Measurements from ENCODE around the gene TCEA3.
A peak's percentile ranks its signal among the peaks of the same experiment; 100 is the strongest.

TCEA3 gene

DNA sequence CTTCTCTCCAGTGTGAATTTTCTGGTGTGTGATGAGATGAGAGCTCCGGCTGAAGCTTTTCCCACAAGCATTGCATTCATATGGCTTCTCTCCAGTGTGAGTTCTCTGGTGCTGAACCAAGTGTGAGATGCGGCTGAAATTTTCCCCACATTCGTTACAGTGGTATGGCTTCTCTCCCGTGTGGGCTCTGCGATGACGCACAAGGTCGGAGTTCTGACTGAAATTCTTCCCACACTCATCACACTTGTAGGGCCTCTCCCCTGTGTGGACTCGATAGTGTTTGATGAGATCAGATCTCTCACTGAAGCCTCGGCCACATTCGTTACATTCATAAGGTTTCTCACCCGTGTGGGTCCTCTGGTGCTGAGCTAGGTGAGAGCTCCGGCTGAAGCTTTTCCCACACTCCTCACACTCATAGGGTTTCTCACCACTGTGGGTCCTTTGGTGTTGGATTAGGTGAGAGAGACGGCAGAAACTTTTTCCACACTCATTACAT, 62.3 kb downstream of the TCEA3 start:
- Histone ChIP-seq H3K4me1 (ENCODE audit: control insufficient read depth, insufficient read depth, low read length, poor library complexity, severe bottlenecking) (peaks cover 1% of the 10 kb centered on the region), H3K36me3 (ENCODE audit: control insufficient read depth, insufficient read depth, low read length) (peaks cover 28% of the 10 kb centered on the region), H3K27me3 (replicated peaks; ENCODE audit: control insufficient read depth, insufficient read depth, low read length, poor library complexity, severe bottlenecking) (no peaks in the 10 kb centered on the region), H3K4me3 (ENCODE audit: insufficient read depth, low read depth, low read length, poor library complexity, severe bottlenecking) (no peak overlapping the region), H3K9me3 (ENCODE audit: control insufficient read depth, low read length) (peaks cover 23% of the 10 kb centered on the region), H3K27ac (ENCODE audit: insufficient read depth, low read length, poor library complexity, severe bottlenecking) (no peak overlapping the region)
- DNase-seq, result no peak

DNA sequence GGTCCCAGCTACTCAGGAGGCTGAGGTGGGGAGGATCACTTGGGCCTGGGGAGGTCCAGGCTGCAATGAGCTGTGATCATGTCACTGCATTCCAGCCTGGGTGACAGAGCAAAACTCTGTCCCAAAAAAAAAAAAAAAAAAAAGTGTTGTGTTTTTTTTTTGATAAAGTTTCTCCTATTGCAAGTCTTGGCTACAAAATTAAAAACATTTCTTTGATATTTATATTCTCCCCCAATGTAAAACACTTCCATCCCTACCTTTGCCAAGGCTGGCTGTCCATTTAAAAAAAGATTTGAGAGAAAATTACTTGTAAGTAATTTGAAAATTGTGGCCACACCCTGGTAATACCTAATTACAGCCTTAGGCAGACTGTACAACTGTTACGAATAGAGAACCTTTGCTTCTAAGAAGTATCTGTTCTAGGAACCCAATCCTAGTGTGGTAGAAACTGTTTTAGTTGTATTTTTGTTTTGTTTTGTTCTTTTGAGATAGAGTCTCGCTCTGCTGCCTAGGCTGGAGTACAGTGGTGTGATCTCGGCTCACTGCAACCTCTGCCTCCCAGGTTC, 66.2 kb downstream of the TCEA3 start:
- DNase-seq, result no peak
- Histone ChIP-seq H3K9me3 (ENCODE audit: control insufficient read depth, low read length) (peaks cover 19% of the 10 kb centered on the region), H3K4me3 (ENCODE audit: insufficient read depth, low read depth, low read length, poor library complexity, severe bottlenecking) (no peak overlapping the region), H3K27ac (ENCODE audit: insufficient read depth, low read length, poor library complexity, severe bottlenecking) (no peak overlapping the region), H3K36me3 (ENCODE audit: control insufficient read depth, insufficient read depth, low read length) (peaks cover 24% of the 10 kb centered on the region), H3K27me3 (replicated peaks; ENCODE audit: control insufficient read depth, insufficient read depth, low read length, poor library complexity, severe bottlenecking) (no peaks in the 10 kb centered on the region), H3K4me1 (ENCODE audit: control insufficient read depth, insufficient read depth, low read length, poor library complexity, severe bottlenecking) (no peaks in the 10 kb centered on the region)

DNA sequence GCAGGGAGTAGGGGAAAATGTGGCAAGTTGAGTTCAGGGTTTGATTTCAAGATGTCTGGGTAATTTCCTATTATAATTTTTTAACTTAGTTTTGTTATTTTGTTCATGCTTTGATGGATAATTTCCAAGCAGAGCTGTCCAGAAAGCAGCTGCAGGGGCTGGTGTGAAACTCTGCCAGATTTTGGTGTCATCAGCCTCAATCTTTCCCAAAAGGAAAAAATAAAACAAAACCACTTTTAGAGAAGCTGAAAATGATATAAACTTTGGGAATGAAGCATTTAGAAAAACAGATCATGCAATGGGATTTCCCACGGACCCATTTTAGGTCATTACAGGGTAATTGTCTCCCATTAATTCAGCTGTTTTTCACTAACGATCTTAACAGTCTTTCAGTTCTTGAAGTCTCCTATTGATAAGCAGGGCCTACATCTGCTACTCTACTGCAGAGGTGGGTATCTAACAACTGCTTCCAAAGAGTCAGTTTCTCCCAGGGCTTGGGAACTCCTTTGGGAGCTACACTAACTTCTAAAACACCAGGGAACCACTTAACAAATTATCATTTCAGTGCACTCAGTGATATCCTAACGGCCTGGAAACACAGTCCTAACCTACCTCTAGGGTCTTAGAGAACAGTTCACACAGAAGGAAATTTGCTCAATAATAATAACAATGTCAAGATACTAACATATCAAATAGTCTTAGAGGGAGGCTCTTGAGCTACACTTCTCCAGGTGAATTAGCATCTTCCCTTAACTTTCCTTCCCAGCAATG, 67.2 kb downstream of the TCEA3 start:
- Histone ChIP-seq H3K4me3 (ENCODE audit: insufficient read depth, low read depth, low read length, poor library complexity, severe bottlenecking) (no peak overlapping the region), H3K27me3 (replicated peaks; ENCODE audit: control insufficient read depth, insufficient read depth, low read length, poor library complexity, severe bottlenecking) (no peaks in the 10 kb centered on the region), H3K36me3 (ENCODE audit: control insufficient read depth, insufficient read depth, low read length) (peaks cover 13% of the 10 kb centered on the region), H3K4me1 (ENCODE audit: control insufficient read depth, insufficient read depth, low read length, poor library complexity, severe bottlenecking) (no peaks in the 10 kb centered on the region), H3K27ac (ENCODE audit: insufficient read depth, low read length, poor library complexity, severe bottlenecking) (no peak overlapping the region), H3K9me3 (ENCODE audit: control insufficient read depth, low read length) (peaks cover 10% of the 10 kb centered on the region)
- DNase-seq, result no peak

DNA sequence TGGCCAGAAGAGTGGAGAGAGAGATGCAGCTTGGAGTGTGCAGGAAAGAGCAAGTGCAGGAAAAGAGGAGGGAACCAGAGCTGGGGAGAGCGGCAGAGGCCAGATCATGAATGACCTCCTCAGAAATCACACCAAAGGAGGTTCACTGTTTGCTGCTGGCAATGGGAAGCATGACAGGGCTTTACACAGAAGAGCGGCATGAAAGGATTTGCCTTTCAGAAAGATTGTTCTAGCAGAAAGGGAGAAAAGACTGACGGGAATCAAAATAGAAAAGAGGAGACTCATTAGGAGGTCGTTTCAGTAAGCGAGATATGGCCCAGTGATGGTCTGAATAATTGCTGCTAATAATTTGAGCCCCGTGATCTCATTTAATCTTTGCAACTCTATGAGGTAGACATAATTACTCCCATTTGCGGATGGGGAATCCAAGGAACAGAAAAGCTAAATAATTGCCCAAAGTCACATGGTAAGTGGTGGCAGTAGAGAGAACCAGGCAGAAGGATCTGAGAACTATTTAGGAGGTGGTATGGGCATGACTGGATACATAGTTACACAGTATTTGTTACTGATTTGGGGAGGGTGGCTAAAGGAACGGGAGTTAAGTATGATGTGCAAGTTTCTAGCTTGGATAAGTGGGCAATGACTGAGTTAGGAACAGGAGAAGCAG, 67.9 kb downstream of the TCEA3 start:
- Histone ChIP-seq H3K27ac (ENCODE audit: insufficient read depth, low read length, poor library complexity, severe bottlenecking) (no peak overlapping the region), H3K9me3 (ENCODE audit: control insufficient read depth, low read length) (peaks cover 5% of the 10 kb centered on the region), H3K4me3 (ENCODE audit: insufficient read depth, low read depth, low read length, poor library complexity, severe bottlenecking) (no peak overlapping the region), H3K36me3 (ENCODE audit: control insufficient read depth, insufficient read depth, low read length) (peaks cover 6% of the 10 kb centered on the region), H3K4me1 (ENCODE audit: control insufficient read depth, insufficient read depth, low read length, poor library complexity, severe bottlenecking) (no peaks in the 10 kb centered on the region), H3K27me3 (replicated peaks; ENCODE audit: control insufficient read depth, insufficient read depth, low read length, poor library complexity, severe bottlenecking) (no peaks in the 10 kb centered on the region)
- DNase-seq, result no peak

DNA sequence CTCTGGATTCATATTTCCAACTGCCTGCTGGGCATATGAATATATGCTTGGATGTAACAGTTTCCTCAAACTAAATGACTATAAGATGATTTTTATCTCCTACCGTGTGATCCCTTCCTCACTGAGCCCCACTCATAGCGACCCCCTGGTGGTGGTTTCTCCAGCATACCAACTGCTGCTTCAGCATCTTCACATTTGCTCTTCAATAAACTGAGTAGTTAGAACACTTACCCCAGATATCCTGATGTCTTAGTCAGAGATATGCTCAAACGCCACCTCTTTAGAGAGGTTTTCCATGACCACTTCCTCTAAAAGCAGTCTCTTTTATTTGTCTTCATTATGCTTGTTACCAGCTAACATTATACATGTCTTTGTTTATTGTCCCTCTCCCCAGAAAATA, 70.3 kb downstream of the TCEA3 start:
- Histone ChIP-seq H3K27me3 (replicated peaks; ENCODE audit: control insufficient read depth, insufficient read depth, low read length, poor library complexity, severe bottlenecking) (no peaks in the 10 kb centered on the region), H3K36me3 (ENCODE audit: control insufficient read depth, insufficient read depth, low read length) (no peaks in the 10 kb centered on the region), H3K4me3 (ENCODE audit: insufficient read depth, low read depth, low read length, poor library complexity, severe bottlenecking) (no peak overlapping the region), H3K27ac (ENCODE audit: insufficient read depth, low read length, poor library complexity, severe bottlenecking) (no peak overlapping the region), H3K4me1 (ENCODE audit: control insufficient read depth, insufficient read depth, low read length, poor library complexity, severe bottlenecking) (no peaks in the 10 kb centered on the region), H3K9me3 (ENCODE audit: control insufficient read depth, low read length) (no peaks in the 10 kb centered on the region)
- no peak for DNase-seq

DNA sequence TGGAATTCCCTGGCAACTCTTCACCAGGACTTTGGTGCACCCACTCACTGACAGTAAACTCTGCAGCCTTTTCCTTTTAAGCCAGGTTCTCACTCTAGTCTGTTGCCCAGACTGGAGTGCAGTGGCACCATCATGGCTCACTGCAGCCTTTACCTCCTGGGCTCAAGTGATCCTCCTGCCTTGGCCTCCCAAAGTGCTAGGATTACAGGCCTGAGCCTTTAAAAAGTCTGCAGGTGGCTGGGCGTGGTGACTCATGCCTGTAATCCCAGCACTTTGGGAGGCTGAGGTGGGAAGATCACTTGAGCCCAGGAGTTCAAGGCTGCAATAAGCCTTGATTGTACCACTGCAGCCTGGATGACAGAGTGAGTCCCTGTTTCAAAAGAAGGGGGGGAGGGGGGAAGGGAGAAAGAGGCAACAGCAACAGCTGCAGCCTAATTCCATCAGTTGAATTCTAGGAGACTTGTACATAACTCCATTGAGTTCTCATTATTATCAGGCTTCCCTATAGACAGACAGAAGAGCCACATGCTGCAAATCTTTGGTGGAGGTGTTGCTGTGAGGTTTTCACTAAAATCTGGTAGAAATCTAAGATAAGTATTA, 72.4 kb downstream of the TCEA3 start:
- H3K27me3 ChIP-seq (replicated peaks; ENCODE audit: control insufficient read depth, insufficient read depth, low read length, poor library complexity, severe bottlenecking), result no peaks in the 10 kb centered on the region
- no peak overlapping the region for H3K27ac ChIP-seq (ENCODE audit: insufficient read depth, low read length, poor library complexity, severe bottlenecking)
- H3K4me3 ChIP-seq (ENCODE audit: insufficient read depth, low read depth, low read length, poor library complexity, severe bottlenecking), result no peak overlapping the region
- no peaks in the 10 kb centered on the region for H3K4me1 ChIP-seq (ENCODE audit: control insufficient read depth, insufficient read depth, low read length, poor library complexity, severe bottlenecking)
- no peaks in the 10 kb centered on the region for H3K36me3 ChIP-seq (ENCODE audit: control insufficient read depth, insufficient read depth, low read length)
- no peak for DNase-seq
- no peaks in the 10 kb centered on the region for H3K9me3 ChIP-seq (ENCODE audit: control insufficient read depth, low read length)

DNA sequence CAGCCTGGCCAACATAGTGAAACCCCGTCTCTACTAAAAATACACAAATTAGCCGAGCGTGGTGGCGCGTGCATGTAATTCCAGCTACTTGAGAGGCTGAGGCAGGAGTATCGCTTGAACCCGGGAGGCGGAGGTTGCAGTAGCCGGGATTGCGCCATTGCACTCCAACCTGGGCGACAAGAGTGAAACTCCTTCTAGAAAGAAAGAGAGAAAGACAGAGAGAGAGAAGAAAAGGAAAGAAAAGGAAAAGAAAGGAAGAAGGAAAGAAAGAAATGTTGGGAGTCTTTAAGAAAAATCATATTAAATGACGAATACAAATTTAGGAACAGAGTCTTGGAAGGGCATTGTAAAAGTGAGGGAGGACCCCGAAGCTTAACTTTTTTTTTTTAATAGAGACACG, 78.6 kb downstream of the TCEA3 start:
- Histone ChIP-seq H3K4me3 (ENCODE audit: insufficient read depth, low read depth, low read length, poor library complexity, severe bottlenecking) (no peak overlapping the region), H3K9me3 (ENCODE audit: control insufficient read depth, low read length) (no peaks in the 10 kb centered on the region), H3K36me3 (ENCODE audit: control insufficient read depth, insufficient read depth, low read length) (no peaks in the 10 kb centered on the region)

DNA sequence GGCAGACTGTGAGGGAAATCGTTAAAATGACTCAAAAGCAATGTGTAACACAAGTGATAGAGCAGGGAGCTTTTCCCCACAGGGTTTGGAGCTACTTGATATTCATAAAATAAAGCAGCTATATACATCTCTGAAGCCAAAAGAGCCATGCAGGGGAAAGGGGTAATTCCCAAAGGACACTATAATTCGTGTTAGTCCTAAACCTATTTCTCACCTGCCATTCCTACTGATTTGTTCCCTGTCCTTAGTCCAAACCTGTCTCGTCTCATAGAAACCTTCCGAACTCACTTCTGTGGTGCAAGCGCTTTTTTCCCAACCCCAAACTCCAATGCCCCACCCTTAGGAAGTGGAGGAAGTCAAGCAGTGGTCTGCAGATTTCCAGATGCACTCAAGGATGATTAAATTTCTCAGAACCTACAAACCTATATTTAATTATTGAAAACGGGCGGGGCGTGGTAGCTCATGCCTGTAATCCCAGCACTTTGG, 79.5 kb downstream of the TCEA3 start:
- no peak for DNase-seq
- Histone ChIP-seq H3K27me3 (replicated peaks; ENCODE audit: control insufficient read depth, insufficient read depth, low read length, poor library complexity, severe bottlenecking) (no peaks in the 10 kb centered on the region), H3K9me3 (ENCODE audit: control insufficient read depth, low read length) (no peaks in the 10 kb centered on the region), H3K27ac (ENCODE audit: insufficient read depth, low read length, poor library complexity, severe bottlenecking) (peak overlapping the region; percentile 90), H3K4me3 (ENCODE audit: insufficient read depth, low read depth, low read length, poor library complexity, severe bottlenecking) (peak overlapping the region; percentile 95), H3K4me1 (ENCODE audit: control insufficient read depth, insufficient read depth, low read length, poor library complexity, severe bottlenecking) (peaks cover 16% of the 10 kb centered on the region), H3K36me3 (ENCODE audit: control insufficient read depth, insufficient read depth, low read length) (no peaks in the 10 kb centered on the region)

More for the DNA sequence above, 78.6 kb downstream of the TCEA3 start:
- DNase-seq, result no peak
- no peak overlapping the region for H3K27ac ChIP-seq (ENCODE audit: insufficient read depth, low read length, poor library complexity, severe bottlenecking)
- peaks cover 10% of the 10 kb centered on the region for H3K4me1 ChIP-seq (ENCODE audit: control insufficient read depth, insufficient read depth, low read length, poor library complexity, severe bottlenecking)
- no peaks in the 10 kb centered on the region for H3K27me3 ChIP-seq (replicated peaks; ENCODE audit: control insufficient read depth, insufficient read depth, low read length, poor library complexity, severe bottlenecking)

DNA sequence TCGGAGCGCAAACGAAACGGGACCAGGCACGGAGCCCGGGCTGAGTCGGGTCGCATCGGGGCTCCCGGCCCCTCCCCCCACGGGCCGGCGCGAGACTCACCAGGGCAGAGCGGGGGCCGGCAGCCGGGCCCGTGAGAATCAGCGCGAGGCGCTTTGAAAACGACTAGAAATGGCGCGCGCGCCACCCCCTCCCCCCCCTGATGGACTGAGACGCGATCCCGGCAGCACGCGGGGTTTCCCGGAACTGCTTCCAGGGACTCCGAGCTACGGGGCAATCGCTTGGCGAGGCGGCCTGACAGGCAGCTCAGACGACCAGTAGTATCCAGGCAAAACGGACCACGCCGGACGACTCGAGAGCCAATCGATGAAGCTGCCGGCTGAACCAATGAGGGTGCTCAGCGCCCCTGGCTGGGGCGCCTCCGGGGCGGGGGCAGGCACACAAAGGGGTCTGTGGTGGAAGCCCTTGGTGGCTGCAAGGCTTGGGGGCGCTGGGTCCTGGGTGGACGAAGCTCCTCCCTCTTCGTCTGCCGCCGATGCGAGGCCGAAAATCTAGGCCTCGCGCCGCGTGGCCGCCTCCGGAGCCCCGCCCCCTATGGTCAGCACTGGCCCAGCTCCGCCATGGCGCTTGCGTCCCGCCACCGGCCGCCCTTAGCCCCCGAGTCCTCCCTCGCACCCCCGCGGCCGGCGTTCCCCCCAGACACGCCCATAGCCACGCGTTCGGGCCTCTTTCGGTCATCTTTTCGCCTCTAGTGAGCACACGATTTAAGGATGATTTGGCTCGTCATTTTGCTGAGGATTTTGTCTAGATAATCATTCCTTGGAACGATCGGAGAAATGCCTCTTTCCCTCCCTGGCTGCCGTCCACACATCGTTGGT, 80.2 kb downstream of the TCEA3 start, which contains the start of gene HNRNPR:
TSS of gene HNRNPR (minus strand) at position 174 of the 876 bp plus-strand sequence. CDS start 3,276 bp downstream, outside the sequence.
- no peaks in the 10 kb centered on the region for H3K36me3 ChIP-seq (ENCODE audit: control insufficient read depth, insufficient read depth, low read length)
- peak; percentile 92 to 98 (median 98) for DNase-seq
- H3K27ac ChIP-seq (ENCODE audit: insufficient read depth, low read length, poor library complexity, severe bottlenecking), result peak within 1 kb of the TSS; percentile 90
- H3K4me3 ChIP-seq (ENCODE audit: insufficient read depth, low read depth, low read length, poor library complexity, severe bottlenecking), result peak within 1 kb of the TSS; percentile 95
- no peaks in the 10 kb centered on the region for H3K27me3 ChIP-seq (replicated peaks; ENCODE audit: control insufficient read depth, insufficient read depth, low read length, poor library complexity, severe bottlenecking)
- peaks cover 20% of the 10 kb centered on the region for H3K4me1 ChIP-seq (ENCODE audit: control insufficient read depth, insufficient read depth, low read length, poor library complexity, severe bottlenecking)
- H3K9me3 ChIP-seq (ENCODE audit: control insufficient read depth, low read length), result no peaks in the 10 kb centered on the region

Measured in effector memory CD4-positive, alpha-beta T cell (primary cell).